CD4-positive, alpha-beta T cell treated with Interleukin-17A for 4 hours (primary cell): ENCODE results near the gene MAGEA6.

Experiments used
- DNase-seq: peaks from one replicate; pipeline ENCODE4 v3.0.0-alpha.2; 2020; ENCODE audit warnings: mixed read lengths

Gene MAGEA6

DNA sequence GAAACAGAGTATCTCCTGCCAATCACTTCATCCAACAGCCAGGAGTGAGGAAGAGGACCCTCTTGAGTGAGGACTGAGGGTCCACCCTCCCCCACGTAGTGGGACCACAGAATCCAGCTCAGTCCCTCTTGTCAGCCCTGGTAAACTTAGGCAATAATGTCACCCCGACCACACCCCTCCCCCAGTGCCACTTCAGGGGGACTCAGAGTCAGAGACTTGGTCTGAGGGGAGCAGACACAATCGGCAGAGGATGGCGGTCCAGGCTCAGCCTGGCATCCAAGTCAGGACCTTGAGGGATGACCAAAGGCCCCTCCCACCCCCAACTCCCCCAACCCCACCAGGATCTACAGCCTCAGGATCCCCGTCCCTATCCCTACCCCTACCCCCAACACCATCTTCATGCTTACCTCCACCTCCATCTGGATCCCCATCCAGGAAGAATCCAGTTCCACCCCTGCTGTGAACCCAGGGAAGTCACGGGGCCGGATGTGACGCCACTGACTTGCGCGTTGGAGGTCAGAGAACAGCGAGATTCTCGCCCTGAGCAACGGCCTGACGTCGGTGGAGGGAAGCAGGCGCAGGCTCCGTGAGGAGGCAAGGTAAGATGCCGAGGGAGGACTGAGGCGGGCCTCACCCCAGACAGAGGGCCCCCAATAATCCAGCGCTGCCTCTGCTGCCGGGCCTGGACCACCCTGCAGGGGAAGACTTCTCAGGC lies 36.1 kb downstream of the MAGEA6 start, which contains the start of the genes CSAG1 and MAGEA12:
CSAG1 (minus strand) TSS at position 461 of the 715 bp plus-strand sequence. CDS start 1,261 bp downstream, outside the sequence.
MAGEA12 (plus strand) TSS at position 497 of the 715 bp plus-strand sequence. CDS start 2,405 bp downstream, outside the sequence.
- no peak for DNase-seq

DNA sequence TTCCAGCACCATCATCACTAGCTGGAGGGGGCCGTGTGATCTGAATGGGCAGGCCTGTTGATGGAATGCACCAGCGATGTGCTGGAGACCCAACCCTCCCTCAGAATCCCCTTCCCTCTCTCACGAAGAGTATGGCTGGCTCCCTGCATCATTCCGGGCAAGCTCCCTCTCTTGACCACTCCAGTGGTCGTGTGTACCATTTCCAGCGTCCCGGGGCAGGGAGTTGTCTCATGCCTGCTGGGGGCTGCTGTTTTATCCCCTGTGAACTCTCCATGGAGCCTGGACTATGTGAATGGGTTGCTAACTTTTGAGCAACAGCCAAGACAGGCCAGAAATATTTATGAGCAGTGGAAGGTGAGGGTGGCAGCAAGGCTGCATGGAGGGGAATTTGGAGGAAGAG lies 44.1 kb downstream of the MAGEA6 start:
- DNase-seq = no peak
